Subcutaneous adipose tissue (tissue), 4 donors: ENCODE measurements around the gene IPCEF1. TPM values are rescaled to one million over a fixed set of nuclear protein-coding genes. Genes with fewer than 3 reads are reported as not detected.

Experiments
- total RNA-seq, 4 donors: library from RNA; depleted of rRNA; stranded (reverse); fragments of >200 nt; gene quantifications; one replicate each; pipeline ENCODE4 v1.1.0, GENCODE V29; 2016
- TF ChIP-seq, protein P1 (sequence below): fragments of 450-650 bp; IDR thresholded peaks from one replicate; pipeline ENCODE4 v1.5.1; 2016; ENCODE audit warnings: low read depth, mild to moderate bottlenecking, control low read depth, antibody characterized with exemption, moderate library complexity

IPCEF1 gene
- total RNA-seq, 4 donors from 2014 or later, result 0.82 to 2.9 (median 1.5) TPM

- TF ChIP-seq, protein P1, sequence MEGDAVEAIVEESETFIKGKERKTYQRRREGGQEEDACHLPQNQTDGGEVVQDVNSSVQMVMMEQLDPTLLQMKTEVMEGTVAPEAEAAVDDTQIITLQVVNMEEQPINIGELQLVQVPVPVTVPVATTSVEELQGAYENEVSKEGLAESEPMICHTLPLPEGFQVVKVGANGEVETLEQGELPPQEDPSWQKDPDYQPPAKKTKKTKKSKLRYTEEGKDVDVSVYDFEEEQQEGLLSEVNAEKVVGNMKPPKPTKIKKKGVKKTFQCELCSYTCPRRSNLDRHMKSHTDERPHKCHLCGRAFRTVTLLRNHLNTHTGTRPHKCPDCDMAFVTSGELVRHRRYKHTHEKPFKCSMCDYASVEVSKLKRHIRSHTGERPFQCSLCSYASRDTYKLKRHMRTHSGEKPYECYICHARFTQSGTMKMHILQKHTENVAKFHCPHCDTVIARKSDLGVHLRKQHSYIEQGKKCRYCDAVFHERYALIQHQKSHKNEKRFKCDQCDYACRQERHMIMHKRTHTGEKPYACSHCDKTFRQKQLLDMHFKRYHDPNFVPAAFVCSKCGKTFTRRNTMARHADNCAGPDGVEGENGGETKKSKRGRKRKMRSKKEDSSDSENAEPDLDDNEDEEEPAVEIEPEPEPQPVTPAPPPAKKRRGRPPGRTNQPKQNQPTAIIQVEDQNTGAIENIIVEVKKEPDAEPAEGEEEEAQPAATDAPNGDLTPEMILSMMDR, result no peak
Measured at GRCh38 chr6:154143753-154144152, 212.8 kb downstream of the IPCEF1 start.

DNA sequence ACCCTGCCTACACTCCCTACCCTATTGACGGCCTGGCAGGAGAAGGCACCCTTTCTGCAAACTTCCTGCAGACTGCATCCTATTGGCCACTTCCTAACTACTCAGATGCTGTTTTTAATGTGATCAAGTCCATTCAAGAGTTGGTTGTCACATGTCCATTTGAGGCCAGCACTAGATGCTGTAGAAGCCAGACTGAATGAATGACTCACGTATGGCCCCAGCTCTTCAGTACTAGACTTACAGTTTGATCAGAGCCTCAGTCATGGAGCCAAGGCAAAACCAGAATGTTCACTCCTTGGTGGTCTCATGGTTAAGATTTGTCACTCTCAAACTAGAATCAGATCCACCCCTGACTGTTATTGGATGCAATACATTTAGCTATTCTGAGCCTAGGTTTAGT is 215.9 kb downstream of the IPCEF1 start:
- TF ChIP-seq, protein P1, result no peak

- TF ChIP-seq, protein P1, result no peak
Measured at GRCh38 chr6:154139892-154140291, 216.7 kb downstream of the IPCEF1 start.

DNA sequence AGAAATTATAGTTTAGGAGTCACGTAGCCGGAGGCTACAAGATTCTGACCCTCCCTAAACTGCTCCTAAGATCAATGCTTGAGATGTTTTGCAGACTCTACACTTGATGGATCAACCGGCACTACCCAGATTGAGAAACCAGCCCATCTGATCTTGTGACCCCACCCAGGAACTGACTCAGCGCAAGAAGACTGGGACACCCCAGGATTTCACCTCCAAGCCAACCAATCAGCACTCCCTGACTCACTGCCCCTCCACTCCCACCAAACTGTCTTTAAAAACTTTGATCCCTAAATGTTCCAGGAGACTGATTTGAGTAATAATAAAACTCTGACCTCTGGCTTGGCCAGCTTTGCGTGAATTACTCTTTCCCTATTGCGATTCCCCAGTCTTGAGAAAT is 217.8 kb downstream of the IPCEF1 start:
- TF ChIP-seq, protein P1, result no peak

DNA sequence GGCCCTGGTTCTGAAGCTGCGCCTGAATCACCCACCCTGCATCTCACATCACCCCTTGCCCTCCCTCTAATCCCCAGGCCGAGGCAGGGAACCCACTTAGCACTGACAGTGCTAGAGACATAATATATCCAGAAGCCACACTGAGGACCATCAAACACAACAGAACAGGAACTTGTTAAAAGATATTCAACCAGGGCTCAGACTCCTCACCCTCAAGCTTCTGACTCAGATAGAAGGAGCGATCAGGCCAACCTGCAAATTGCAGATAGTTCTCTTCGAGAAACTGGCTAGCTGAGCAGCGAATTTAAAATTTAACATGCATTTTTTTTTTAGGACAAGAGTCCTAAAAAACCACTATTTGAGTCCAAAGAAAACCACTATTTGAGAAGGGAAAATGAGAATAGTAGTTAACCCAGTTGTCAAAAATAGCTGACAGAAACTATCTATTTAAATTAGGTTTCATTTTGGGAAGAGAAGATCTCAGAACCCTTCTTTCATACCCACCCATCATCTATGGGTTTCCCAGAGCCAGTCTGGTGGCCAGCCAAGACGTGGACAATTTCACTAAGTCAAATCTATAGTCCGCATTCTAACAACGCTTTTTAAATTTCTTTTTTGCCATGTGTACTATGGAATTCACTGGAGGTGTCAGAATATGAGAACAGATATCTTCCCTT is 222.0 kb downstream of the IPCEF1 start:
- TF ChIP-seq, protein P1, result no peak

DNA sequence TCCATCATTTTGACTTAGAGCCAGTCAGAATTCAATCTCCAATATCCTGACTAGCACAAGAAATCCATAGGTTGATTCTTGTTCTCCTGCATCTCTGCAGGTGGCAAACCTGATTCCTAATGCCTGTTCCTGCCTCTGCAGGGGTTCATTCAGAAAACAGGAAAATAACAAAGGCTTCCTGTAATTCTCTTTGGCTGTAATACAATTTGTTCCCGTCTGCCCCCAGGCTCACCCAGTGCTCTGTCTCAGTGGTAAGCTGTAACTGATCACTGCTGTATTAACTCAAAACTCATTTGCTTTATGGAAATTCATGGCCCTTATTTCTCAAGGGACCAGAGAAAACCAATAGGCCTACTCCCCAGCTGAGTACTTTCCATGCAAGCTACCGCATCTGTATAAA is 228.9 kb downstream of the IPCEF1 start:
- TF ChIP-seq, protein P1, result no peak

GRCh38 chr6:154125421-154125820 is 231.2 kb downstream of the IPCEF1 start:
- TF ChIP-seq, protein P1, result no peak
